Lower lobe of right lung (tissue), 2 donors: ENCODE measurements around the gene IGHMBP2. TPM values are rescaled to one million over a fixed set of nuclear protein-coding genes. Genes with fewer than 3 reads are reported as not detected.

ENCODE experiments used
- ATAC-seq, 2 donors: fragments of 200-7000 bp; cut with Tn5 transposase; one replicate each; pipeline ENCODE4 v1.9.1; 2020 to 2022; ENCODE audit warnings: mild to moderate bottlenecking in 2 of 2, moderate library complexity in 2 of 2
- DNase-seq: peaks from one replicate; pipeline ENCODE4 v3.0.0-alpha.2; 2020
- H3K27ac ChIP-seq: fragments of 200-600 bp; one replicate; pipeline ENCODE4 v1.8.0; 2022
- H3K27me3 ChIP-seq: fragments of 200-600 bp; one replicate; pipeline ENCODE4 v1.8.0; 2022; ENCODE audit warnings: low read depth
- H3K36me3 ChIP-seq: fragments of 200-600 bp; one replicate; pipeline ENCODE4 v1.8.0; 2022; ENCODE audit warnings: mild to moderate bottlenecking
- H3K4me1 ChIP-seq: fragments of 200-600 bp; one replicate; pipeline ENCODE4 v1.8.0; 2022
- H3K4me3 ChIP-seq: fragments of 200-600 bp; one replicate; pipeline ENCODE4 v1.8.0; 2022; ENCODE audit warnings: mild to moderate bottlenecking
- H3K9me3 ChIP-seq: fragments of 200-600 bp; one replicate; pipeline ENCODE4 v1.8.0; 2022
- intact Hi-C: fragments of 100-400 bp; cut with DNase I; formaldehyde crosslinking; loops from one replicate; pipeline ENCODE4 v1.11.0; 2022
- total RNA-seq: library from RNA; stranded (reverse); fragmentation: NEBNext Ultra II Directional; extraction: Animal tissue kit (Norgen Biotek cat#: 25700); gene quantifications from one replicate; pipeline ENCODE4 v1.2.1, GENCODE V29; 2021
- TF ChIP-seq, protein P1 (sequence below): fragments of 200-600 bp; IDR thresholded peaks from one replicate; pipeline ENCODE4 v1.8.0; 2022; ENCODE audit warnings: antibody characterized with exemption, mild to moderate bottlenecking
- donor health status: DM: no; HTN: yes; CAD: no; lungs with severe emphysema.

The IGHMBP2 gene
- total RNA-seq, 1 donor from 2014 or later, result 18.8 TPM

DNA sequence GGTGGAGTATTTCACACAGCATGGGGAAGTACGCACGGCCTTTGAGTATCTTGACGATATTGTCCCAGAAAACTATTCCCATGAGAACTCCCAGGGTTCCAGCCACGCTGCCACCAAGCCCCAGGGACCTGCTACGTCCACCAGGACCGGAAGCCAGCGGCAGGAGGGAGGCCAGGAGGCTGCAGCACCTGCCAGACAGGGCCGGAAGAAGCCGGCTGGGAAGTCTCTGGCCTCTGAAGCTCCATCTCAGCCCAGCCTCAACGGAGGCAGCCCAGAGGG lies 32.6 kb downstream of the IGHMBP2 start:
- H3K4me3 ChIP-seq, result no peak overlapping the region
- TF ChIP-seq, protein P1, sequence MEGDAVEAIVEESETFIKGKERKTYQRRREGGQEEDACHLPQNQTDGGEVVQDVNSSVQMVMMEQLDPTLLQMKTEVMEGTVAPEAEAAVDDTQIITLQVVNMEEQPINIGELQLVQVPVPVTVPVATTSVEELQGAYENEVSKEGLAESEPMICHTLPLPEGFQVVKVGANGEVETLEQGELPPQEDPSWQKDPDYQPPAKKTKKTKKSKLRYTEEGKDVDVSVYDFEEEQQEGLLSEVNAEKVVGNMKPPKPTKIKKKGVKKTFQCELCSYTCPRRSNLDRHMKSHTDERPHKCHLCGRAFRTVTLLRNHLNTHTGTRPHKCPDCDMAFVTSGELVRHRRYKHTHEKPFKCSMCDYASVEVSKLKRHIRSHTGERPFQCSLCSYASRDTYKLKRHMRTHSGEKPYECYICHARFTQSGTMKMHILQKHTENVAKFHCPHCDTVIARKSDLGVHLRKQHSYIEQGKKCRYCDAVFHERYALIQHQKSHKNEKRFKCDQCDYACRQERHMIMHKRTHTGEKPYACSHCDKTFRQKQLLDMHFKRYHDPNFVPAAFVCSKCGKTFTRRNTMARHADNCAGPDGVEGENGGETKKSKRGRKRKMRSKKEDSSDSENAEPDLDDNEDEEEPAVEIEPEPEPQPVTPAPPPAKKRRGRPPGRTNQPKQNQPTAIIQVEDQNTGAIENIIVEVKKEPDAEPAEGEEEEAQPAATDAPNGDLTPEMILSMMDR, result no peak
- DNase-seq (no peak), ATAC-seq (no peak)
- H3K36me3 ChIP-seq, result peaks cover 84% of the 10 kb centered on the region
- no peaks in the 10 kb centered on the region for H3K27me3 ChIP-seq
- no peaks in the 10 kb centered on the region for H3K9me3 ChIP-seq
- H3K4me1 ChIP-seq, result no peaks in the 10 kb centered on the region
- H3K27ac ChIP-seq, result no peak overlapping the region
- intact Hi-C loops, result no loop called here

DNA sequence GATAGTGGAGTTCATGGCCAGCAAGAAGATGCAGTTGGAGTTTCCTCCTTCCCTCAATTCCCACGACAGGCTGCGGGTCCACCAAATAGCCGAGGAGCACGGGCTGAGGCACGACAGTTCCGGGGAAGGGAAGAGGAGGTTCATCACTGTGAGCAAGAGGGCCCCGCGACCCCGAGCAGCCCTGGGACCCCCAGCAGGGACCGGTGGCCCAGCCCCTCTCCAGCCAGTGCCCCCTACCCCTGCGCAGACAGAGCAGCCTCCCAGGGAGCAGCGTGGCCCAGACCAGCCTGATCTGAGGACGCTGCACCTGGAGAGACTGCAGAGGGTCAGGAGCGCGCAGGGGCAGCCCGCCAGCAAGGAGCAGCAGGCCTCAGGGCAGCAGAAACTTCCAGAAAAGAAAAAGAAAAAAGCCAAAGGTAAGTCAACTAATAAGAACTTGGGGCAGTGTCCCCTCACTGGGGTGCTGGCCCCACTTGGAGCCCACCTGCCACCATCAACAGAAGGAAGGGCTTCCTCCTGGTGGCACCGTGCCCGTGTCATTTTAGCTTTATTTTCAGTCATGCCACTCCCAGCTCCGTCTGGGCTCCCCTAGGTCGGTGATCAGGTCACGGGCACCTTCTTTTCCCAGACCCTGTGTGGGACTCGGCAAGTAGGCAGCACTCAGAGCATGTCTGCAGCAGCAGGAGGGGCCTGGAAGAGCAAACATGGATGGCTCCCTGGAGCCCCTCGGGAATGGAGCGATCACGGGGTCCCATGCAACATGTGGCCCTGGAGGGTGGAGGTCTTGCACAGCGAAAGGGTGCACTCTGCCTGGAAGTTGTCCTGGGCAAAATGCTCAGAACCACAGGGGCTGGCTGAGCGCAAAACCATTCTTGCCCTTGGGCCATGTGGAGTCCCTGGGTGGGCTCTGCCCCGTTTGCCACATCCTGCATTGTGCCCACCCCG lies 33.3 kb downstream of the IGHMBP2 start:
- no peaks in the 10 kb centered on the region for H3K4me1 ChIP-seq
- no peak for ATAC-seq
- TF ChIP-seq, protein P1, result no peak
- peaks cover 81% of the 10 kb centered on the region for H3K36me3 ChIP-seq
- DNase-seq, result peak; percentile 37
- no peaks in the 10 kb centered on the region for H3K27me3 ChIP-seq
- intact Hi-C loops, result no loop called here
- H3K9me3 ChIP-seq, result no peaks in the 10 kb centered on the region
- no peak overlapping the region for H3K27ac ChIP-seq
- no peak overlapping the region for H3K4me3 ChIP-seq

DNA sequence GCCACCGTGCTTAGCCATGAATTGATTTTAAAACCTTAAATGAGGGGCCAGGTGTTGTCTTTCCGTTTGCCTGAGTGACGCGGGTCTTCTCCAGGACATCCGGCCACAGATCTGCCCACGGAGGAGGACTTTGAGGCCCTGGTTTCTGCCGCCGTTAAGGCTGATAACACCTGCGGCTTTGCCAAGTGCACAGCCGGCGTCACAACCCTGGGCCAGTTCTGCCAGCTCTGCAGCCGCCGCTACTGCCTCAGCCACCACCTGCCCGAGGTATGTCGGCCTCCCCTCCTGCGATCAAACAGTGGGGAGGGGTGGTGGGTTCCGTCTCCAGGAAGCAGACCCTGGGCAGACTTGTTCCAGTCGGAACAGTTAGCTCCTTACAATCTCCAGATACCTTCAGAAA lies 34.4 kb downstream of the IGHMBP2 start:
- H3K36me3 ChIP-seq, result peaks cover 77% of the 10 kb centered on the region
- intact Hi-C loops, result no loop called here
- DNase-seq (no peak), ATAC-seq (no peak)
- no peaks in the 10 kb centered on the region for H3K9me3 ChIP-seq
- no peak overlapping the region for H3K27ac ChIP-seq
- H3K4me3 ChIP-seq, result no peak overlapping the region
- TF ChIP-seq, protein P1, result no peak
- H3K4me1 ChIP-seq, result no peaks in the 10 kb centered on the region
- no peaks in the 10 kb centered on the region for H3K27me3 ChIP-seq

DNA sequence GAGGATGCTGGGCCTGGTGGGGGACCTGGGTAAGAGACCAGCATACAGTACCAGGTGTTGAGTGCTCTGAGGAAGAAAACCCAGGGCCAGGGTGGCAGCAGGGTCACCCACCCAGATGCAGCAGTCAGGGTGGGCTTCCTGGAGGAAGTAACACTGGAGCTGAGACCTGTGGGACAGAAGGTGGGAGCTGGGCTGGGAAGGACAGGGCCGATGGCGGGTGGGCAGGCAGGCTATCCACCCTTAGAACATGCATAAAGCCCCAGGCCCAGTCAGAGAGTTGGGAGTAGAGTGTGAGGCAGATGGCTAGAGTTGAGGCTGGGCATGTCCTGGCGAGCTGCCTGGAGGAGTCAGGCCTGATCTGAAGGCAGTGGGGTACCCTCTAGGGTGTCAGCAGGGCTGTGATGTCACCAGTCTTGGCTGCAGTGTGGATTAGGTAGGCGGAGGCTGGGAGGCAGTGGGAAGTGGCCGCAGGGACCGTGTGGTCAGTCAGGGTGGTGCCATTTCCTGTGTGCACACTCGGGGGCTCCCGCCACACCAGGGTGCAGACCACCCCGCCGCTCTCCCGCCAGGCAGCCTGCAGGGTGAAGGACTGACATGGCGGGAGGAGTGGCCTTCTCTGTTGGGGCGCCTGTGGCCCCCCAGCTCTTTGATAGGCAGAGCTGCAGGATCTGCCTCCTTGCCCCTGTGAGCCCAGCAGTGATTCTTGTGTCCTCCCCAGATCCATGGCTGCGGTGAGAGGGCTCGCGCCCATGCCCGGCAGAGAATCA lies 35.3 kb downstream of the IGHMBP2 start:
- ATAC-seq (no peak), DNase-seq (no peak)
- H3K4me1 ChIP-seq, result no peaks in the 10 kb centered on the region
- H3K36me3 ChIP-seq, result peaks cover 68% of the 10 kb centered on the region
- no peak overlapping the region for H3K4me3 ChIP-seq
- H3K9me3 ChIP-seq, result no peaks in the 10 kb centered on the region
- intact Hi-C loops, result no loop called here
- no peaks in the 10 kb centered on the region for H3K27me3 ChIP-seq
- TF ChIP-seq, protein P1, result no peak
- H3K27ac ChIP-seq, result no peak overlapping the region

DNA sequence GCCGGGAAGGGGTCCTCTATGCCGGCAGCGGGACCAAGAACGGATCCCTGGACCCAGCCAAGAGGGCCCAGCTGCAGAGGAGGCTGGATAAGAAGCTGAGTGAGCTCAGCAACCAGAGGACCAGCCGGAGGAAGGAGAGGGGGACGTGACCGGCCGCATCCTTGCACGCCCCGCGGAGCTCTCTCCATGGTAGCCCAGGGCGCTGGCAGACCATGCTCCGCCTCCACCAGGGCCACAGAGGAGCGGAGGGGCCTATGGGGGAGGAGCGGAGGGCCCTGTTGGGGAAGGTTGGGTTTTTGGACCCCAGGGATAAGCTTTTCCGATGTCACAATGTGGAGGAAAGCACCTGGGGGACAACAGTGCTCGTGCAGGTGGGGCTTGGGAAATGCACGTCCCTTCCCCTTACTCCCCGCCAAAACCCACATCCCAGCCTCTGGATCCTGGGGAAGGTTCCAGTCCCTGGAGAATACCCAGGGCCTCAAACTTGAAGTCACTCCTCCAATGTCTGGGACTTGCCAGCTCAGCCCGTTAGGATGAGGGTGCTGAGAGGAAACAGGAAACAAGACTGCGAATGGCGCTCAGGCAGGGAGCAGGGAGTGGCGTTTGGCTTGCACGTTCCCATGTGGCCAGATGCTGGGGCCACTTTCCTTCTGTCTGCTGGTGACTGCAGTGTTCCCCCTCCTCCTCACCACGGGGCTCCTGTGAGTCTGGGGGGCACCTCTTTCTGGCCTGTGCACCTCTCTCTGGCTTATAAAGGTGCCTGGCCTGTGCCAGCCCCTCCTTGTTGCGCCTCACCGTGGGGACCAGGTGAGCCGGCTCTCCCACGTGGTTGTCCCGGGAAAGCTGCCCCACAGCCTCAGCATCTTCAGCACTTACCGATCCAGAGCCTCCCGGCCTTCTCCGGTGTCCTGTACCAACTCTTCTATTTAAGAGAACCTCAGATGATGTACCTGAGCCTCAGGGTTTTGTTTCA lies 36.2 kb downstream of the IGHMBP2 start:
- intact Hi-C loops, result no loop called here
- TF ChIP-seq, protein P1, result no peak
- Histone ChIP-seq H3K27ac (no peak overlapping the region), H3K36me3 (peaks cover 59% of the 10 kb centered on the region), H3K9me3 (no peaks in the 10 kb centered on the region), H3K27me3 (no peaks in the 10 kb centered on the region), H3K4me1 (no peaks in the 10 kb centered on the region), H3K4me3 (no peak overlapping the region)
- ATAC-seq (no peak), DNase-seq (no peak)
